Measurements from ENCODE around the gene LHFPL2.

LHFPL2 gene

GRCh38 chr5:78610636-78611035 lies 37.9 kb downstream of the LHFPL2 start:
- Histone ChIP-seq H3K27ac (no peak overlapping the region), H3K27me3 (no peaks in the 10 kb centered on the region), H3K9me3 (no peaks in the 10 kb centered on the region), H3K36me3 (no peaks in the 10 kb centered on the region), H3K4me3 (ENCODE audit: low read depth in 1 of 2, low read length in 1 of 2) (no peak overlapping the region), H3K4me1 (ENCODE audit: control insufficient read depth in 1 of 2, insufficient read depth in 1 of 2, low read depth in 1 of 2, low read length in 1 of 2) (no peaks in the 10 kb centered on the region)
- TF ChIP-seq, protein P1, sequence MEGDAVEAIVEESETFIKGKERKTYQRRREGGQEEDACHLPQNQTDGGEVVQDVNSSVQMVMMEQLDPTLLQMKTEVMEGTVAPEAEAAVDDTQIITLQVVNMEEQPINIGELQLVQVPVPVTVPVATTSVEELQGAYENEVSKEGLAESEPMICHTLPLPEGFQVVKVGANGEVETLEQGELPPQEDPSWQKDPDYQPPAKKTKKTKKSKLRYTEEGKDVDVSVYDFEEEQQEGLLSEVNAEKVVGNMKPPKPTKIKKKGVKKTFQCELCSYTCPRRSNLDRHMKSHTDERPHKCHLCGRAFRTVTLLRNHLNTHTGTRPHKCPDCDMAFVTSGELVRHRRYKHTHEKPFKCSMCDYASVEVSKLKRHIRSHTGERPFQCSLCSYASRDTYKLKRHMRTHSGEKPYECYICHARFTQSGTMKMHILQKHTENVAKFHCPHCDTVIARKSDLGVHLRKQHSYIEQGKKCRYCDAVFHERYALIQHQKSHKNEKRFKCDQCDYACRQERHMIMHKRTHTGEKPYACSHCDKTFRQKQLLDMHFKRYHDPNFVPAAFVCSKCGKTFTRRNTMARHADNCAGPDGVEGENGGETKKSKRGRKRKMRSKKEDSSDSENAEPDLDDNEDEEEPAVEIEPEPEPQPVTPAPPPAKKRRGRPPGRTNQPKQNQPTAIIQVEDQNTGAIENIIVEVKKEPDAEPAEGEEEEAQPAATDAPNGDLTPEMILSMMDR (IDR thresholded peaks at IDR 0.05), result no peak

- Histone ChIP-seq H3K27ac (no peak overlapping the region), H3K9me3 (no peaks in the 10 kb centered on the region), H3K27me3 (peaks cover under 1% of the 10 kb centered on the region), H3K4me3 (ENCODE audit: low read depth in 1 of 2, low read length in 1 of 2) (no peak overlapping the region), H3K4me1 (ENCODE audit: control insufficient read depth in 1 of 2, insufficient read depth in 1 of 2, low read depth in 1 of 2, low read length in 1 of 2) (no peaks in the 10 kb centered on the region), H3K36me3 (no peaks in the 10 kb centered on the region)
- TF ChIP-seq, protein P1 (IDR thresholded peaks at IDR 0.05), result no peak
Measured at GRCh38 chr5:78610163-78610583, 38.4 kb downstream of the LHFPL2 start.

DNA sequence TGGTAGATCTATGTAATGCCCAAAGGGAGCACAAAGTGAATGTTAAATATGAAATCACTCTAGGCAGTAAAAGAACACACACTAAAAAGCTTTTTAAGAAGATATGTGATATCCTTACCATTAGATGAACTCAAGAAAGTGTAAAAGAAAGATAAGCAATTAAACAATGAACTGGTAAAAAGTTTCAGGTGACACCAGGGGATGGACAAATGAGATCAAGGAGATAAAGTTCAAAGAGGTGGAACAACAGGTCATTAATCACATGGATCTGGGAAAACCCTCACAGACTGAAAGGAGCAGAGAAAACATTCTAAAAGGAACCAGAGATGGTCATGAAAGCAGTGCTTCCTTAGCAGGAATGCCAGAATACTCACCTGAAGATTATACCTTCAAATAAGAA lies 40.7 kb downstream of the LHFPL2 start:
- H3K27me3 ChIP-seq, result peaks cover 6% of the 10 kb centered on the region
- no peaks in the 10 kb centered on the region for H3K4me1 ChIP-seq (ENCODE audit: control insufficient read depth in 1 of 2, insufficient read depth in 1 of 2, low read depth in 1 of 2, low read length in 1 of 2)
- TF ChIP-seq, protein P1 (IDR thresholded peaks at IDR 0.05), result no peak
- no peak overlapping the region for H3K4me3 ChIP-seq (ENCODE audit: low read depth in 1 of 2, low read length in 1 of 2)
- no peak overlapping the region for H3K27ac ChIP-seq
- H3K9me3 ChIP-seq, result no peaks in the 10 kb centered on the region
- no peaks in the 10 kb centered on the region for H3K36me3 ChIP-seq

- no peaks in the 10 kb centered on the region for H3K9me3 ChIP-seq
- H3K27me3 ChIP-seq, result peaks cover 6% of the 10 kb centered on the region
- H3K4me1 ChIP-seq (ENCODE audit: control insufficient read depth in 1 of 2, insufficient read depth in 1 of 2, low read depth in 1 of 2, low read length in 1 of 2), result no peaks in the 10 kb centered on the region
- H3K36me3 ChIP-seq, result no peaks in the 10 kb centered on the region
- H3K4me3 ChIP-seq (ENCODE audit: low read depth in 1 of 2, low read length in 1 of 2), result no peak overlapping the region
- no peak overlapping the region for H3K27ac ChIP-seq
- TF ChIP-seq, protein P1 (IDR thresholded peaks at IDR 0.05), result no peak
Measured at GRCh38 chr5:78606241-78606640, 42.3 kb downstream of the LHFPL2 start.

GRCh38 chr5:78605611-78606010 lies 43.0 kb downstream of the LHFPL2 start:
- no peak overlapping the region for H3K4me3 ChIP-seq (ENCODE audit: low read depth in 1 of 2, low read length in 1 of 2)
- no peak overlapping the region for H3K27ac ChIP-seq
- no peaks in the 10 kb centered on the region for H3K9me3 ChIP-seq
- no peaks in the 10 kb centered on the region for H3K4me1 ChIP-seq (ENCODE audit: control insufficient read depth in 1 of 2, insufficient read depth in 1 of 2, low read depth in 1 of 2, low read length in 1 of 2)
- H3K27me3 ChIP-seq, result peaks cover 6% of the 10 kb centered on the region
- TF ChIP-seq, protein P1 (IDR thresholded peaks at IDR 0.05), result no peak
- H3K36me3 ChIP-seq, result no peaks in the 10 kb centered on the region
